K562 (cell line): ENCODE measurements around the gene ARHGEF12. TPM values are rescaled to one million over a fixed set of nuclear protein-coding genes. Genes with fewer than 3 reads are reported as not detected.
A peak's percentile ranks its signal among the peaks of the same experiment; 100 is the strongest.

Source experiments
- ATAC-seq: fragments of 200-7000 bp; cut with Tn5 transposase; 3 replicates; pipeline ENCODE4 v1.9.1; 2020; ENCODE audit warnings: moderate library complexity
- BruUV-seq: library from RNA; stranded (reverse); fragments of 400-500 nt; replicated peaks from 2 replicates; lab custom pipeline; 2021; lab: Mats Ljungman, UMichigan
- CTCF ChIA-PET: fragments of 300-600 bp; formaldehyde crosslinking; extraction: SDS; loops from one replicate; lab custom pipeline; 2021; ENCODE audit warnings: low intra/inter-chr PET ratio; lab: Yijun Ruan, JAX
- POLR2A ChIA-PET: fragments of 300-600, 350-650 bp; sonication (Branson Sonifier 250); formaldehyde crosslinking; extraction: SDS; loops from one replicate; lab custom pipeline; 2021; ENCODE audit warnings: antibody characterized with exemption, inconsistent platforms; lab: Yijun Ruan, JAX
- DNase-seq, 4 experiments: peaks; one replicate each; pipeline versions ENCODE4 v3.0.0 to v3.0.0-alpha.2; 2011 to 2018; ENCODE audit warnings: low spot score in 3 of 4, mixed read lengths in 3 of 4; ENCODE audit errors: extremely low read depth in 1 of 4
- FAIRE-seq: peaks from 2 replicates; lab custom pipeline; 2011; peaks lifted over from hg19 to GRCh38; lab: Jason Lieb, UNC
- H2AFZ ChIP-seq: 2 replicates; pipeline ENCODE4 v1.6.0; 2011; ENCODE audit warnings: low read depth, low read length, control low read depth, inconsistent platforms
- H3K27ac ChIP-seq: fragments of 200-600 bp; 3 replicates; pipeline ENCODE4 v1.8.0; 2011; ENCODE audit warnings: low read depth, mild to moderate bottlenecking, control low read depth, inconsistent platforms, low read length, moderate library complexity, mixed read lengths; ENCODE audit errors: extremely low read depth
- H3K27me3 ChIP-seq, 2 experiments: fragments of 300-600 bp in 1 of 2; 2 replicates in 1 of 2; 3 replicates in 1 of 2; pipeline versions ENCODE4 v1.6.0 to v1.8.0; 2011; ENCODE audit warnings: inconsistent platforms in 2 of 2, low read length in 2 of 2, mild to moderate bottlenecking in 1 of 2, mixed read lengths in 1 of 2, moderate library complexity in 1 of 2; ENCODE audit not compliant: control insufficient read depth in 2 of 2, insufficient read depth in 2 of 2
- H3K36me3 ChIP-seq: fragments of 300-600 bp; 3 replicates; pipeline ENCODE4 v1.8.0; 2011; ENCODE audit warnings: mild to moderate bottlenecking, low read length, inconsistent platforms; ENCODE audit not compliant: control insufficient read depth, insufficient read depth
- H3K4me1 ChIP-seq, 2 experiments: fragments of 200-600 bp in 1 of 2; replicated peaks in 1 of 2; 2 replicates in 1 of 2; 3 replicates in 1 of 2; pipeline versions ENCODE4 v1.5.1 to v1.8.0; 2011; ENCODE audit warnings: inconsistent platforms in 2 of 2, low read length in 2 of 2, mild to moderate bottlenecking in 1 of 2, mixed read lengths in 1 of 2, moderate library complexity in 1 of 2; ENCODE audit not compliant: control insufficient read depth in 2 of 2, insufficient read depth in 2 of 2
- H3K4me2 ChIP-seq: 2 replicates; pipeline ENCODE4 v1.6.1; 2011; ENCODE audit warnings: low read length, control low read depth, inconsistent platforms, mixed read lengths; ENCODE audit not compliant: insufficient read depth
- H3K4me3 ChIP-seq: fragments of 200-600 bp; sonication (generic), shearing (Covaris generic); 2 replicates; pipeline ENCODE4 v1.5.1; 2016; ENCODE audit warnings: control low read depth, inconsistent platforms
- H3K79me2 ChIP-seq: fragments of 200-600 bp; 3 replicates; pipeline ENCODE4 v1.8.0; 2011; ENCODE audit warnings: low read length, inconsistent platforms; ENCODE audit not compliant: control insufficient read depth, insufficient read depth
- H3K9ac ChIP-seq, 2 experiments: 2 replicates each; pipeline versions ENCODE4 v1.6.0 to v1.6.1; 2011; ENCODE audit warnings: low read depth in 2 of 2, low read length in 2 of 2, control low read depth in 1 of 2, inconsistent platforms in 1 of 2, mild to moderate bottlenecking in 1 of 2, mixed read lengths in 1 of 2; ENCODE audit not compliant: insufficient read depth in 1 of 2
- H3K9me1 ChIP-seq: one replicate; pipeline ENCODE4 v1.6.0; 2011; ENCODE audit warnings: inconsistent platforms, mild to moderate bottlenecking, low read length, moderate library complexity; ENCODE audit not compliant: control insufficient read depth, insufficient read depth
- H3K9me3 ChIP-seq: replicated peaks from 2 replicates; pipeline ENCODE4 v1.5.1; 2011; ENCODE audit warnings: low read depth, low read length, inconsistent platforms; ENCODE audit not compliant: control insufficient read depth, insufficient read depth
- H4K20me1 ChIP-seq: replicated peaks from 2 replicates; pipeline ENCODE4 v1.6.1; 2011; ENCODE audit warnings: low read length, inconsistent platforms, mixed read lengths; ENCODE audit not compliant: control insufficient read depth, insufficient read depth
- MAFF ChIP-seq: IDR thresholded peaks from 2 replicates; pipeline ENCODE4 v1.6.1; 2012; ENCODE audit warnings: low read length, improper control_type of control experiment
- RAD51 ChIP-seq: fragments of 450-650 bp; IDR thresholded peaks from 2 replicates; pipeline ENCODE4 v1.7.1; 2016; ENCODE audit warnings: low read depth, mild to moderate bottlenecking, borderline replicate concordance
- ZNF121 ChIP-seq: sonication (generic); formaldehyde crosslinking; conservative IDR thresholded peaks from 2 replicates; pipeline ENCODE4 v1.8.0; 2022; ENCODE audit warnings: missing genetic modification reagents
- WGBS: fragments of 100-300 bp; shearing (Covaris generic); methylation state at CpG from one replicate; pipeline ENCODE4 v1.1.6; 2016; ENCODE audit warnings: low coverage, mixed read lengths; ENCODE audit not compliant: insufficient coverage; ENCODE audit errors: missing lambda C conversion rate; 5-methylcytosine and 5-hydroxymethylcytosine counted together
- in situ Hi-C: fragments of 300-500 bp; cut with MboI; formaldehyde crosslinking; loops from 4 replicates; pipeline ENCODE4 v1.15.0; 2018; ENCODE audit warnings: inconsistent platforms, mixed read lengths
- intact Hi-C: fragments of 100-400 bp; cut with micrococcal nuclease; formaldehyde crosslinking; loops from 2 replicates; pipeline ENCODE4 v1.14.2; 2022
- polyA plus RNA-seq, 8 experiments: library from polyadenylated mRNA; depleted of rRNA in 4 of 8; stranded (reverse) in 5 of 8; unstranded in 3 of 8; fragments of >200 nt; fragmentation: Nextera tagmentation in 2 of 8; fragmentation: Illumina TruSeq in 1 of 8; extraction: Ambion mirVana in 2 of 8; extraction: Trizol in 1 of 8; gene quantifications; 2 replicates each; pipeline versions ENCODE4 v1.2.1 to v1.2.3, GENCODE V29; 2011 to 2014; ENCODE audit warnings: inconsistent platforms in 1 of 8, missing spikeins in 1 of 8
- total RNA-seq, 7 experiments: library from RNA; depleted of rRNA in 6 of 7; stranded (reverse); fragments of >200 nt in 6 of 7; fragmentation: Illumina TruSeq in 2 of 7; extraction: Trizol in 2 of 7; gene quantifications; 2 replicates each; pipeline versions ENCODE4 v1.2.1 to v1.2.3, GENCODE V29; 2011 to 2021; ENCODE audit warnings: low replicate concordance in 1 of 7
- TF ChIP-seq, protein P1 (sequence below): fragments of 450-650 bp; IDR thresholded peaks from 2 replicates; pipeline ENCODE4 v1.6.1; 2016; ENCODE audit warnings: mild to moderate bottlenecking, moderate library complexity
- TF ChIP-seq, protein P2 (sequence below), 3 experiments: fragments of 200-800 bp in 1 of 3; sonication (Bioruptor generic) in 1 of 3; sonication (generic) in 1 of 3; formaldehyde crosslinking in 1 of 3; IDR thresholded peaks; 2 replicates each; pipeline versions ENCODE4 v1.6.1 to v1.8.0; 2016 to 2022; ENCODE audit warnings: mild to moderate bottlenecking in 2 of 3, missing compliant biosample characterization in 2 of 3, missing genetic modification characterization in 2 of 3, missing genetic modification reagents in 1 of 3

The ARHGEF12 gene
- total and polyA plus RNA-seq, 9 of the 15 experiments (the other 6 are each of a cell fraction or from before 2014, with no cell fraction given), result 3.5 to 51.7 (median 29.5) TPM

DNA sequence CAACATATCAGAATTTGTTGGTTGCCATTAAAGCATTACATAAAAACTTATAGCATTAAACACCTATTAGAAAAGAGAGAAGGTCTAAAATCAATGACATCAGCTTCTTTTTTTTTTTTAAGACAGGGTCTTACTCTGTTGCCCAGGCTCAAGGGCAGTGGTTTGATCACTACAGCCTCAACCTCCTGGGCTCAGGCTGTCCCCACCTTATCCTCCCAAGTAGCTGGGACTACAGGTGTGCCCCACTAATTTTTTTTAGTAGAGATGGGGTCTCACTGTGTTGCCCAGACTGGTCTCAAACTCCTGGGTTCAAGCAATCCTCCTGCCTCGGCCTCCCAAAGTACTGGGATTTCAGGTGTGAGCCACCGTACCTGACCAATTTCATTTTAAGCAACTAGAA, 57.9 kb downstream of the ARHGEF12 start:
- no TSS peak for BruUV-seq
- POLR2A ChIA-PET, result no interaction called here
- intact Hi-C loops, result no loop called here
- TF ChIP-seq, protein P1, sequence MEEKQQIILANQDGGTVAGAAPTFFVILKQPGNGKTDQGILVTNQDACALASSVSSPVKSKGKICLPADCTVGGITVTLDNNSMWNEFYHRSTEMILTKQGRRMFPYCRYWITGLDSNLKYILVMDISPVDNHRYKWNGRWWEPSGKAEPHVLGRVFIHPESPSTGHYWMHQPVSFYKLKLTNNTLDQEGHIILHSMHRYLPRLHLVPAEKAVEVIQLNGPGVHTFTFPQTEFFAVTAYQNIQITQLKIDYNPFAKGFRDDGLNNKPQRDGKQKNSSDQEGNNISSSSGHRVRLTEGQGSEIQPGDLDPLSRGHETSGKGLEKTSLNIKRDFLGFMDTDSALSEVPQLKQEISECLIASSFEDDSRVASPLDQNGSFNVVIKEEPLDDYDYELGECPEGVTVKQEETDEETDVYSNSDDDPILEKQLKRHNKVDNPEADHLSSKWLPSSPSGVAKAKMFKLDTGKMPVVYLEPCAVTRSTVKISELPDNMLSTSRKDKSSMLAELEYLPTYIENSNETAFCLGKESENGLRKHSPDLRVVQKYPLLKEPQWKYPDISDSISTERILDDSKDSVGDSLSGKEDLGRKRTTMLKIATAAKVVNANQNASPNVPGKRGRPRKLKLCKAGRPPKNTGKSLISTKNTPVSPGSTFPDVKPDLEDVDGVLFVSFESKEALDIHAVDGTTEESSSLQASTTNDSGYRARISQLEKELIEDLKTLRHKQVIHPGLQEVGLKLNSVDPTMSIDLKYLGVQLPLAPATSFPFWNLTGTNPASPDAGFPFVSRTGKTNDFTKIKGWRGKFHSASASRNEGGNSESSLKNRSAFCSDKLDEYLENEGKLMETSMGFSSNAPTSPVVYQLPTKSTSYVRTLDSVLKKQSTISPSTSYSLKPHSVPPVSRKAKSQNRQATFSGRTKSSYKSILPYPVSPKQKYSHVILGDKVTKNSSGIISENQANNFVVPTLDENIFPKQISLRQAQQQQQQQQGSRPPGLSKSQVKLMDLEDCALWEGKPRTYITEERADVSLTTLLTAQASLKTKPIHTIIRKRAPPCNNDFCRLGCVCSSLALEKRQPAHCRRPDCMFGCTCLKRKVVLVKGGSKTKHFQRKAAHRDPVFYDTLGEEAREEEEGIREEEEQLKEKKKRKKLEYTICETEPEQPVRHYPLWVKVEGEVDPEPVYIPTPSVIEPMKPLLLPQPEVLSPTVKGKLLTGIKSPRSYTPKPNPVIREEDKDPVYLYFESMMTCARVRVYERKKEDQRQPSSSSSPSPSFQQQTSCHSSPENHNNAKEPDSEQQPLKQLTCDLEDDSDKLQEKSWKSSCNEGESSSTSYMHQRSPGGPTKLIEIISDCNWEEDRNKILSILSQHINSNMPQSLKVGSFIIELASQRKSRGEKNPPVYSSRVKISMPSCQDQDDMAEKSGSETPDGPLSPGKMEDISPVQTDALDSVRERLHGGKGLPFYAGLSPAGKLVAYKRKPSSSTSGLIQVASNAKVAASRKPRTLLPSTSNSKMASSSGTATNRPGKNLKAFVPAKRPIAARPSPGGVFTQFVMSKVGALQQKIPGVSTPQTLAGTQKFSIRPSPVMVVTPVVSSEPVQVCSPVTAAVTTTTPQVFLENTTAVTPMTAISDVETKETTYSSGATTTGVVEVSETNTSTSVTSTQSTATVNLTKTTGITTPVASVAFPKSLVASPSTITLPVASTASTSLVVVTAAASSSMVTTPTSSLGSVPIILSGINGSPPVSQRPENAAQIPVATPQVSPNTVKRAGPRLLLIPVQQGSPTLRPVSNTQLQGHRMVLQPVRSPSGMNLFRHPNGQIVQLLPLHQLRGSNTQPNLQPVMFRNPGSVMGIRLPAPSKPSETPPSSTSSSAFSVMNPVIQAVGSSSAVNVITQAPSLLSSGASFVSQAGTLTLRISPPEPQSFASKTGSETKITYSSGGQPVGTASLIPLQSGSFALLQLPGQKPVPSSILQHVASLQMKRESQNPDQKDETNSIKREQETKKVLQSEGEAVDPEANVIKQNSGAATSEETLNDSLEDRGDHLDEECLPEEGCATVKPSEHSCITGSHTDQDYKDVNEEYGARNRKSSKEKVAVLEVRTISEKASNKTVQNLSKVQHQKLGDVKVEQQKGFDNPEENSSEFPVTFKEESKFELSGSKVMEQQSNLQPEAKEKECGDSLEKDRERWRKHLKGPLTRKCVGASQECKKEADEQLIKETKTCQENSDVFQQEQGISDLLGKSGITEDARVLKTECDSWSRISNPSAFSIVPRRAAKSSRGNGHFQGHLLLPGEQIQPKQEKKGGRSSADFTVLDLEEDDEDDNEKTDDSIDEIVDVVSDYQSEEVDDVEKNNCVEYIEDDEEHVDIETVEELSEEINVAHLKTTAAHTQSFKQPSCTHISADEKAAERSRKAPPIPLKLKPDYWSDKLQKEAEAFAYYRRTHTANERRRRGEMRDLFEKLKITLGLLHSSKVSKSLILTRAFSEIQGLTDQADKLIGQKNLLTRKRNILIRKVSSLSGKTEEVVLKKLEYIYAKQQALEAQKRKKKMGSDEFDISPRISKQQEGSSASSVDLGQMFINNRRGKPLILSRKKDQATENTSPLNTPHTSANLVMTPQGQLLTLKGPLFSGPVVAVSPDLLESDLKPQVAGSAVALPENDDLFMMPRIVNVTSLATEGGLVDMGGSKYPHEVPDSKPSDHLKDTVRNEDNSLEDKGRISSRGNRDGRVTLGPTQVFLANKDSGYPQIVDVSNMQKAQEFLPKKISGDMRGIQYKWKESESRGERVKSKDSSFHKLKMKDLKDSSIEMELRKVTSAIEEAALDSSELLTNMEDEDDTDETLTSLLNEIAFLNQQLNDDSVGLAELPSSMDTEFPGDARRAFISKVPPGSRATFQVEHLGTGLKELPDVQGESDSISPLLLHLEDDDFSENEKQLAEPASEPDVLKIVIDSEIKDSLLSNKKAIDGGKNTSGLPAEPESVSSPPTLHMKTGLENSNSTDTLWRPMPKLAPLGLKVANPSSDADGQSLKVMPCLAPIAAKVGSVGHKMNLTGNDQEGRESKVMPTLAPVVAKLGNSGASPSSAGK, result no peak
- no peak for TF ChIP-seq MAFF
- TF ChIP-seq, protein P2, sequence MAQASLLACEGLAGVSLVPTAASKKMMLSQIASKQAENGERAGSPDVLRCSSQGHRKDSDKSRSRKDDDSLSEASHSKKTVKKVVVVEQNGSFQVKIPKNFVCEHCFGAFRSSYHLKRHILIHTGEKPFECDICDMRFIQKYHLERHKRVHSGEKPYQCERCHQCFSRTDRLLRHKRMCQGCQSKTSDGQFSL (CRISPR knock-in tag; IDR thresholded peaks at IDR 0.05), result no peak
- TF ChIP-seq, protein P2 (tag; IDR thresholded peaks at IDR 0.05), result no peak
- peak; percentile 55; the same call in 1 of the 2 replicates for TF ChIP-seq ZNF121 (CRISPR knock-in tag)
- TF ChIP-seq RAD51, result no peak
- CTCF ChIA-PET, result no interaction called here
- Histone ChIP-seq H3K27me3 (no peaks in the 10 kb centered on the region), H3K79me2 (peaks cover 64% of the 10 kb centered on the region), H3K36me3 (no peaks in the 10 kb centered on the region), H3K4me3 (no peak overlapping the region), H3K9me1 (no peaks in the 10 kb centered on the region), H3K4me1 (no peaks in the 10 kb centered on the region), H3K9ac (no peak overlapping the region), H3K9me3 (no peaks in the 10 kb centered on the region), H3K4me2 (no peak overlapping the region), H4K20me1 (0 out of 2 replicates have a peak, but pooled peaks cover 3% of the 10 kb centered on the region), H2AFZ (no peak overlapping the region), H3K27ac (no peak overlapping the region)
- DNase-seq, result no peak
- in situ Hi-C loops, result no loop called here
- 93% methylated on average over 2 of the region's 2 CpGs for WGBS
- no peak for ATAC-seq
- no peak for FAIRE-seq
